ENCODE measurements around the gene POMC.

Gene POMC

GRCh38 chr2:25131567-25132298, 36.6 kb downstream of the POMC start:
- WGBS (ENCODE audit: extremely low coverage, insufficient coverage, insufficient read length), result no CpG with 5 or more reads among the region's 53 CpGs

GRCh38 chr2:25131253-25131566, 37.2 kb downstream of the POMC start:
- no CpG with 5 or more reads among the region's 24 CpGs for WGBS (ENCODE audit: extremely low coverage, insufficient coverage, insufficient read length)
- Histone ChIP-seq H3K9me3 (ENCODE audit: insufficient read depth, low read depth, low read length) (peaks cover 7% of the 10 kb centered on the region), H3K4me1 (ENCODE audit: control insufficient read depth in 1 of 2, insufficient read depth in 2 of 2, low read length in 2 of 2) (peaks cover 0 to 8% of the 10 kb centered on the region in 2 experiments), H3K4me3 (ENCODE audit: low read depth, low read length) (no peak overlapping the region), H3K14ac (ENCODE audit: low read length) (no peak overlapping the region), H3K23ac (ENCODE audit: low read length) (no peak overlapping the region), H3K27me3 (ENCODE audit: insufficient read depth, low read length) (no peaks in the 10 kb centered on the region), H2AK5ac (ENCODE audit: low read length) (no peak overlapping the region), H2BK12ac (ENCODE audit: low read length) (no peak overlapping the region), H2BK120ac (ENCODE audit: insufficient read depth, low read length, poor library complexity) (no peak overlapping the region), H3K9ac (ENCODE audit: low read length) (no peak overlapping the region), H4K12ac (ENCODE audit: low read depth, low read length) (no peak overlapping the region), H3K36me3 (ENCODE audit: control insufficient read depth in 1 of 2, insufficient read depth in 2 of 2, low read length in 2 of 2) (no peaks in the 10 kb centered on the region), H3K79me2 (ENCODE audit: control insufficient read depth, insufficient read depth, low read length, poor library complexity) (no peaks in the 10 kb centered on the region), H3K18ac (ENCODE audit: low read length) (no peak overlapping the region), H4K8ac (ENCODE audit: low read depth, low read length) (no peak overlapping the region), H2BK5ac (ENCODE audit: low read depth, low read length, poor library complexity) (no peak overlapping the region), H2AFZ (ENCODE audit: insufficient read depth, low read length, poor library complexity) (no peak overlapping the region), H4K91ac (ENCODE audit: low read depth, low read length) (no peak overlapping the region), H3K27ac (ENCODE audit: low read depth, low read length) (no peak overlapping the region), H3K4ac (ENCODE audit: low read depth, low read length) (no peak overlapping the region), H3K4me2 (ENCODE audit: low read length) (peak overlapping the region; percentile 57), H3K79me1 (ENCODE audit: low read length) (no peaks in the 10 kb centered on the region)
- DNase-seq, result no peak

More at GRCh38 chr2:25131567-25132298, 36.6 kb downstream of the POMC start:
- H3K14ac ChIP-seq (ENCODE audit: low read length), result no peak overlapping the region
- no peak for DNase-seq
- H3K27ac ChIP-seq (ENCODE audit: low read depth, low read length), result no peak overlapping the region
- H3K18ac ChIP-seq (ENCODE audit: low read length), result no peak overlapping the region
- no peak overlapping the region for H2AK5ac ChIP-seq (ENCODE audit: low read length)
- peaks cover 0 to 8% of the 10 kb centered on the region in 2 experiments for H3K4me1 ChIP-seq (ENCODE audit: control insufficient read depth in 1 of 2, insufficient read depth in 2 of 2, low read length in 2 of 2)
- H3K9ac ChIP-seq (ENCODE audit: low read length), result no peak overlapping the region
- no peak overlapping the region for H4K91ac ChIP-seq (ENCODE audit: low read depth, low read length)
- H2BK120ac ChIP-seq (ENCODE audit: insufficient read depth, low read length, poor library complexity), result no peak overlapping the region
- H3K4ac ChIP-seq (ENCODE audit: low read depth, low read length), result no peak overlapping the region
- H2BK5ac ChIP-seq (ENCODE audit: low read depth, low read length, poor library complexity), result no peak overlapping the region
- peak overlapping the region; percentile 58 for H3K4me2 ChIP-seq (ENCODE audit: low read length)
- H2AFZ ChIP-seq (ENCODE audit: insufficient read depth, low read length, poor library complexity), result peak overlapping the region; percentile 35
- H3K9me3 ChIP-seq (ENCODE audit: insufficient read depth, low read depth, low read length), result peaks cover 7% of the 10 kb centered on the region
- H3K23ac ChIP-seq (ENCODE audit: low read length), result no peak overlapping the region
- H4K12ac ChIP-seq (ENCODE audit: low read depth, low read length), result no peak overlapping the region
- no peaks in the 10 kb centered on the region for H3K79me2 ChIP-seq (ENCODE audit: control insufficient read depth, insufficient read depth, low read length, poor library complexity)
- no peak overlapping the region for H3K4me3 ChIP-seq (ENCODE audit: low read depth, low read length)
- H2BK12ac ChIP-seq (ENCODE audit: low read length), result no peak overlapping the region
- H3K36me3 ChIP-seq (ENCODE audit: control insufficient read depth in 1 of 2, insufficient read depth in 2 of 2, low read length in 2 of 2), result no peaks in the 10 kb centered on the region
- no peak overlapping the region for H4K8ac ChIP-seq (ENCODE audit: low read depth, low read length)
- H3K79me1 ChIP-seq (ENCODE audit: low read length), result no peaks in the 10 kb centered on the region
- no peaks in the 10 kb centered on the region for H3K27me3 ChIP-seq (ENCODE audit: insufficient read depth, low read length)

- Histone ChIP-seq H4K8ac (ENCODE audit: low read depth, low read length) (no peak overlapping the region), H2AK5ac (ENCODE audit: low read length) (no peak overlapping the region), H4K91ac (ENCODE audit: low read depth, low read length) (no peak overlapping the region), H3K9ac (ENCODE audit: low read length) (no peak overlapping the region), H3K27me3 (ENCODE audit: insufficient read depth, low read length) (no peaks in the 10 kb centered on the region), H2BK5ac (ENCODE audit: low read depth, low read length, poor library complexity) (no peak overlapping the region), H3K36me3 (ENCODE audit: control insufficient read depth in 1 of 2, insufficient read depth in 2 of 2, low read length in 2 of 2) (no peaks in the 10 kb centered on the region), H3K18ac (ENCODE audit: low read length) (no peak overlapping the region), H3K23ac (ENCODE audit: low read length) (no peak overlapping the region), H2BK12ac (ENCODE audit: low read length) (no peak overlapping the region), H3K79me2 (ENCODE audit: control insufficient read depth, insufficient read depth, low read length, poor library complexity) (no peaks in the 10 kb centered on the region), H3K27ac (ENCODE audit: low read depth, low read length) (no peak overlapping the region), H3K4me3 (ENCODE audit: low read depth, low read length) (no peak overlapping the region), H2AFZ (ENCODE audit: insufficient read depth, low read length, poor library complexity) (no peak overlapping the region), H3K79me1 (ENCODE audit: low read length) (no peaks in the 10 kb centered on the region), H3K4me2 (ENCODE audit: low read length) (no peak overlapping the region), H2BK120ac (ENCODE audit: insufficient read depth, low read length, poor library complexity) (no peak overlapping the region), H3K14ac (ENCODE audit: low read length) (no peak overlapping the region), H3K9me3 (ENCODE audit: insufficient read depth, low read depth, low read length) (peaks cover 4% of the 10 kb centered on the region), H4K12ac (ENCODE audit: low read depth, low read length) (no peak overlapping the region), H3K4ac (ENCODE audit: low read depth, low read length) (no peak overlapping the region), H3K4me1 (ENCODE audit: control insufficient read depth in 1 of 2, insufficient read depth in 2 of 2, low read length in 2 of 2) (peaks cover 0 to 8% of the 10 kb centered on the region in 2 experiments)
- no CpG with 5 or more reads among the region's 15 CpGs for WGBS (ENCODE audit: extremely low coverage, insufficient coverage, insufficient read length)
- DNase-seq, result no peak
These were observed 38.4 kb downstream of the POMC start for GRCh38 chr2:25129901-25130520.

GRCh38 chr2:25127646-25128045, 40.7 kb downstream of the POMC start:
- WGBS (ENCODE audit: extremely low coverage, insufficient coverage, insufficient read length), result no CpG with 5 or more reads among the region's 5 CpGs
- H3K79me1 ChIP-seq (ENCODE audit: low read length), result no peaks in the 10 kb centered on the region
- H3K14ac ChIP-seq (ENCODE audit: low read length), result no peak overlapping the region

More at GRCh38 chr2:25127646-25128045, 40.7 kb downstream of the POMC start:
- H3K79me2 ChIP-seq (ENCODE audit: control insufficient read depth, insufficient read depth, low read length, poor library complexity), result no peaks in the 10 kb centered on the region
- DNase-seq, result no peak
- H3K27me3 ChIP-seq (ENCODE audit: insufficient read depth, low read length), result no peaks in the 10 kb centered on the region
- no peak overlapping the region for H3K9ac ChIP-seq (ENCODE audit: low read length)
- no peak overlapping the region for H2AK5ac ChIP-seq (ENCODE audit: low read length)
- no peak overlapping the region for H3K4me2 ChIP-seq (ENCODE audit: low read length)
- H4K12ac ChIP-seq (ENCODE audit: low read depth, low read length), result no peak overlapping the region
- H3K4me1 ChIP-seq (ENCODE audit: control insufficient read depth in 1 of 2, insufficient read depth in 2 of 2, low read length in 2 of 2), result peaks cover 0 to 8% of the 10 kb centered on the region in 2 experiments
- no peak overlapping the region for H3K27ac ChIP-seq (ENCODE audit: low read depth, low read length)
- H3K9me3 ChIP-seq (ENCODE audit: insufficient read depth, low read depth, low read length), result peaks cover 4% of the 10 kb centered on the region
- H3K36me3 ChIP-seq (ENCODE audit: control insufficient read depth in 1 of 2, insufficient read depth in 2 of 2, low read length in 2 of 2), result no peaks in the 10 kb centered on the region
- H2BK12ac ChIP-seq (ENCODE audit: low read length), result no peak overlapping the region
- no peak overlapping the region for H3K18ac ChIP-seq (ENCODE audit: low read length)
- no peak overlapping the region for H2AFZ ChIP-seq (ENCODE audit: insufficient read depth, low read length, poor library complexity)
- H4K91ac ChIP-seq (ENCODE audit: low read depth, low read length), result no peak overlapping the region
- no peak overlapping the region for H3K23ac ChIP-seq (ENCODE audit: low read length)
- H2BK5ac ChIP-seq (ENCODE audit: low read depth, low read length, poor library complexity), result no peak overlapping the region
- H3K4ac ChIP-seq (ENCODE audit: low read depth, low read length), result no peak overlapping the region
- no peak overlapping the region for H4K8ac ChIP-seq (ENCODE audit: low read depth, low read length)
- H3K4me3 ChIP-seq (ENCODE audit: low read depth, low read length), result no peak overlapping the region
- H2BK120ac ChIP-seq (ENCODE audit: insufficient read depth, low read length, poor library complexity), result no peak overlapping the region
